GM18951 (cell line): ENCODE results near the gene SLC25A22.

Experiments used
- POLR2A ChIP-seq: IDR thresholded peaks from 4 replicates; pipeline ENCODE4 v1.6.1; 2011; ENCODE audit warnings: mild to moderate bottlenecking; ENCODE audit not compliant: insufficient read length, insufficient read depth; ENCODE audit errors: extremely low read depth
- in situ Hi-C: fragments of 300-500 bp; cut with MboI; formaldehyde crosslinking; loops from one replicate; pipeline ENCODE4 v1.12.0; 2022; ENCODE audit warnings: low sequenced_read_pairs, mixed read lengths, inconsistent platforms; ENCODE audit not compliant: unreplicated experiment

The SLC25A22 gene

GRCh38 chr11:778976-779954 lies 18.8 kb downstream of the SLC25A22 start:
- in situ Hi-C loops = no loop called here
- TF ChIP-seq POLR2A = no peak

GRCh38 chr11:777288-778255 lies 20.5 kb downstream of the SLC25A22 start, which contains the start of gene GATD1:
Gene GATD1, minus strand, starts transcription at chr11:777487. Its CDS starts 25 bp downstream, at chr11:777462.
- in situ Hi-C loops = no loop called here
- peak; percentile 99 for TF ChIP-seq POLR2A

- in situ Hi-C loops = no loop called here
- no peak for TF ChIP-seq POLR2A
Observed at GRCh38 chr11:776561-777287, 21.4 kb downstream of the SLC25A22 start.

GRCh38 chr11:776263-776560 lies 21.9 kb downstream of the SLC25A22 start:
- TF ChIP-seq POLR2A = no peak

GRCh38 chr11:774873-775592 lies 23.0 kb downstream of the SLC25A22 start:
- no peak for TF ChIP-seq POLR2A
- in situ Hi-C loops = no loop called here

More at GRCh38 chr11:776263-776560, 21.9 kb downstream of the SLC25A22 start:
- in situ Hi-C loops = no loop called here

GRCh38 chr11:773830-774229 lies 24.3 kb downstream of the SLC25A22 start:
- TF ChIP-seq POLR2A = no peak
- in situ Hi-C loops = no loop called here

- no peak for TF ChIP-seq POLR2A
- in situ Hi-C loops = no loop called here
Observed at GRCh38 chr11:773425-773824, 24.7 kb downstream of the SLC25A22 start.

GRCh38 chr11:772429-773390 lies 25.4 kb downstream of the SLC25A22 start:
- no peak for TF ChIP-seq POLR2A
- in situ Hi-C loops = no loop called here

GRCh38 chr11:771617-772204 lies 26.4 kb downstream of the SLC25A22 start:
- no peak for TF ChIP-seq POLR2A
- in situ Hi-C loops = no loop called here

GRCh38 chr11:770642-771616 lies 27.2 kb downstream of the SLC25A22 start:
- in situ Hi-C loops = no loop called here
- TF ChIP-seq POLR2A = no peak
